ENCODE measurements around the gene ASB15. TPM values are rescaled to one million over a fixed set of nuclear protein-coding genes. Genes with fewer than 3 reads are reported as not detected.

Gene ASB15
- total RNA-seq, 1 experiment from 2014 or later: not detected

- Histone ChIP-seq H3K9me3 (ENCODE audit: control insufficient read depth, insufficient read depth, low read depth, low read length) (no peaks in the 10 kb centered on the region), H3K27ac (ENCODE audit: low read length) (no peak overlapping the region), H3K27me3 (ENCODE audit: control insufficient read depth, insufficient read depth, low read length) (peaks cover 8% of the 10 kb centered on the region; the same call in 1 of the 2 replicates), H3K36me3 (ENCODE audit: control insufficient read depth, insufficient read depth, low read length) (no peaks in the 10 kb centered on the region), H3K4me3 (ENCODE audit: low read depth in 2 of 2, low read length in 2 of 2) (no peak overlapping the region), H3K4me1 (ENCODE audit: control insufficient read depth, insufficient read depth, low read length) (no peaks in the 10 kb centered on the region; the same call in 1 of the 2 replicates)
- POLR2A ChIA-PET: no interaction called here
- no peak for ATAC-seq
- TF ChIP-seq POLR2AphosphoS5 (IDR thresholded peaks at IDR 0.05; ENCODE audit: low read depth, low read length) (no peak), CTCF (IDR thresholded peaks at IDR 0.05) (no peak), TCF7L2 (IDR thresholded peaks at IDR 0.05; ENCODE audit: low read depth, low read length) (no peak), SIN3A (IDR thresholded peaks at IDR 0.05; ENCODE audit: borderline replicate concordance, insufficient read depth, low read depth, low read length) (no peak), REST (IDR thresholded peaks at IDR 0.05; ENCODE audit: insufficient read depth in 1 of 2, low read depth in 2 of 2, low read length in 1 of 2) (no peak)
- intact Hi-C loops (cut with micrococcal nuclease; ENCODE audit: unreplicated experiment) (no loop called here), in situ Hi-C loops (cut with HindIII; ENCODE audit: low pct_unique_long_range_greater_than_20kb, low sequenced_read_pairs) (no loop called here)
- CTCF ChIA-PET: no interaction called here
- BruUV-seq (replicated peaks): no TSS peak
- DNase-seq (ENCODE audit: low read depth, low spot score): no peak
Observed at GRCh38 chr7:123579416-123579815, 22.2 kb upstream of the ASB15 start.

GRCh38 chr7:123580406-123581161, 21.0 kb upstream of the ASB15 start:
- no TSS peak for BruUV-seq (replicated peaks)
- POLR2A ChIA-PET: no interaction called here
- intact Hi-C loops (cut with micrococcal nuclease; ENCODE audit: unreplicated experiment): loop anchor here (5.0 kb wide), 1 partner anchor 292 kb away; no protein-coding TSS in a partner anchor
- ATAC-seq (peak; percentile 79), DNase-seq (ENCODE audit: low read depth, low spot score) (peak; percentile 38)
- no peaks in the 10 kb centered on the region; the same call in 1 of the 2 replicates for H3K4me1 ChIP-seq (ENCODE audit: control insufficient read depth, insufficient read depth, low read length)
- peaks cover 8% of the 10 kb centered on the region; the same call in 1 of the 2 replicates for H3K27me3 ChIP-seq (ENCODE audit: control insufficient read depth, insufficient read depth, low read length)
- H3K4me3 ChIP-seq (ENCODE audit: low read depth in 2 of 2, low read length in 2 of 2): no peak overlapping the region
- H3K27ac ChIP-seq (ENCODE audit: low read length): no peak overlapping the region
- TF ChIP-seq CTCF (IDR thresholded peaks at IDR 0.05) (peak; percentile 80), SIN3A (IDR thresholded peaks at IDR 0.05; ENCODE audit: borderline replicate concordance, insufficient read depth, low read depth, low read length) (no peak)
- no peaks in the 10 kb centered on the region for H3K9me3 ChIP-seq (ENCODE audit: control insufficient read depth, insufficient read depth, low read depth, low read length)
- CTCF ChIA-PET: no interaction called here
- in situ Hi-C loops (cut with HindIII; ENCODE audit: low pct_unique_long_range_greater_than_20kb, low sequenced_read_pairs): no loop called here
- H3K36me3 ChIP-seq (ENCODE audit: control insufficient read depth, insufficient read depth, low read length): no peaks in the 10 kb centered on the region

Measured in Panc1 (cell line).